LoVo (cell line): ENCODE results near the gene NPBWR2.

Source experiments
- DNase-seq: peaks from one replicate; pipeline ENCODE4 v3.0.0-alpha.2; 2016; ENCODE audit warnings: low spot score

The NPBWR2 gene

DNA sequence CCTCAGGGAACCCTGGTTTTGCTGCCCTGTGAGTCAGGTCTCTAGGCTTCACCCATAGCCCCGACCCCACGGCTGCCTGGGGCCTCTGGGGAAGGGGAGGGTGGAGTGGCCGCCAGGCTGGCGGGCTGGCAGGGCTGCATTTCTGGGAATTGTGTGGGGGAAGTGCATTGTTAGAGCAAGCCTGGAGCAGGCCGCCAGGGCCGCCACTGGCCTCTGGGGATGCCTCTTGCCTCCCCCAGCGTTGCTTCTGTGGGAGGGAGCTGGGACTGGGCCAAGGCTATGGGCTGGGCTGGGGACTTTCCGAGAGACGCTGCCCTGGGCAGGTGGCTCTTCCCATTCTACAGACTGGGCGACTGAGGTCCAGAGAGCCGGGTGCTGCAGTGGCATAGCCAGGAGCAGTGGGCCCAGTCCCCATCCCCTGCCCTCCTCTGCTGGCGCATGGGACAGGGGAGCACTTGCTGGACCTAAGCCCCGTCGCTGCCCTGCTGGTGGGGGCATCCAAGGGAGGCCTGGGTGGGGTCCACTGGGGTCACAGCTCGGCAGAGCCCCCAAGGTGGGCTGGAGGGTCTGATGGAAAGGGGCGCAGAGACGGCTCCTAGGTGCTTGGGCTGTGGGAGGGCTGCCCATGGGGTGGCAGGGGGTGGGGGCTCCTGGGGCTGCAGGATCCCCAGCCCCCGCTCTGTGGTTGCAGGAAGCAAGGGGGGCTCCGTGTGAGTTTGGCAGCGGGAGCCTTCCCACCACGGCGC lies 51.3 kb downstream of the NPBWR2 start:
- no peak for DNase-seq

DNA sequence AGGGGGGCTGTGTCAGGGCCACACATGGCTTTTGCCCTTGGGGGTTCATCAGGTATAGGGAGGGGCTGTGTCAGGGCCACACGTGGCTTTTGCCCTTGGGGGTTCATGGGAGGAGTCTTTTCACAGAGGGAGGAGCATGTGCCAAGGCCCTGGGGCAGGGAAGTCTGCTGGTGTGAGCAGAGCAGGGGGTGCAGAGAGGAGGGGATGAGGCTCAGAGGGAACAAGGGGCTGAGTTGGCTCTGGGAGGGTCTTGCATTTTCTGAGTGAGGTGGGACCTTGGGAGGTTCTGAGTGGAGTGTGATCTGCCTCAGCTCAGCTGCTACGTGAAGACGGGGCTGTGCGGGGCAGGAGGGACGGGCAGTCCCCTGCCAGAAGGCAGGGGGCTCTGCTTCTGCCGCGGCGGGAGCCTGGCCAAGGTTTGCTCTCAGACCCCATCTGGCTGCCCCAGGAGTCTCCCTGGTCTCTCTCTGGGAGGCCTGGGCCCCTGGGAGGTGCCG lies 51.9 kb downstream of the NPBWR2 start:
- DNase-seq: no peak

DNA sequence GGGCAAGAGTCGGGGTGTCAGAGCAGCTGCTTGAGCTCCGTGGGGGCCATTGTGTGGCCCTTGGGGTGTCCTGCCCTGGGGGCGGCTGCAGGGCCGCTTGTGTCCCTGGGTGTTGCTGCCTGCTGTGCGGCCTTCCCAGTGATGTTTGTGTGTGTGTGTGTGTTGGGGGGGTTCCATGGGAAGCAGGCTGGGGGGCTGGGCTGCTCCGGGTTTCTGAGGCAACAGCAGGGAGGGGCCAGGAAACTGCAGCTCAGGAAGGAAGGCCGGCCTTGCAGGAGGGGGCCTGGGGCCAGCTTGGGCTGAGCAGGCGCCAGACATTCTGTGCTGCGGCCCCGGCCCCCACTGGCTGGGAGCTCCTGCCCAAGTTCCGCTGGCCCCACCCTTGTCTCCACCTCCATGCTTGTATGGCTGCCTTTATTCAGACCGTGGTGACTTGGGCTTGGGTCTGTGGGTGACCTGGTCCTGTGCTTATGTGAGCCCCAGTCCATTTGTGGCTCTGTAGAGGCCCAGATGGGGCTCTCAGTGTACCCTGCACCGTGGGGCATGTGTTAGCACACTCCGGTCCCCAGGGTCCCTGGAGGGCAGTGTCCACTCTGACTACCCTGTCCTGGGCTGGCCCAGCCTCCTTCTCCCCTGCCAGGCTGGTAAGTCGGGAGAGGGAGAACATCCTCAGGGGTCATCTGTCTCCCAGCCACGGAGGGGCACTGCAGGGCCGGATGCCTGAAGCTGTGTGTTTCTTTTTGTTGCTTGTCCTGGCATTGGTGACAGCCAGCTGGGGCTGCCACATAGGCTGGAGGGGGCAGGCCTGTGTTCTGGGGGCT lies 53.3 kb downstream of the NPBWR2 start:
- no peak for DNase-seq
